GM18499 (cell line): ENCODE data around the gene RHOXF2.
"Not testable (repeated sequence)": the region's sequence is repeated elsewhere in the genome, so short reads cannot be mapped to it uniquely, and the experiment has no call there.

Experiments used
- ATAC-seq: cut with Tn5 transposase; IDR thresholded peaks from one replicate; pipeline ENCODE4 v1.9.1; 2021; ENCODE audit warnings: moderate number of reproducible peaks; ENCODE audit not compliant: insufficient read depth, unreplicated experiment

RHOXF2 gene, protein sequence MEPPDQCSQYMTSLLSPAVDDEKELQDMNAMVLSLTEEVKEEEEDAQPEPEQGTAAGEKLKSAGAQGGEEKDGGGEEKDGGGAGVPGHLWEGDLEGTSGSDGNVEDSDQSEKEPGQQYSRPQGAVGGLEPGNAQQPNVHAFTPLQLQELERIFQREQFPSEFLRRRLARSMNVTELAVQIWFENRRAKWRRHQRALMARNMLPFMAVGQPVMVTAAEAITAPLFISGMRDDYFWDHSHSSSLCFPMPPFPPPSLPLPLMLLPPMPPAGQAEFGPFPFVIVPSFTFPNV

DNA sequence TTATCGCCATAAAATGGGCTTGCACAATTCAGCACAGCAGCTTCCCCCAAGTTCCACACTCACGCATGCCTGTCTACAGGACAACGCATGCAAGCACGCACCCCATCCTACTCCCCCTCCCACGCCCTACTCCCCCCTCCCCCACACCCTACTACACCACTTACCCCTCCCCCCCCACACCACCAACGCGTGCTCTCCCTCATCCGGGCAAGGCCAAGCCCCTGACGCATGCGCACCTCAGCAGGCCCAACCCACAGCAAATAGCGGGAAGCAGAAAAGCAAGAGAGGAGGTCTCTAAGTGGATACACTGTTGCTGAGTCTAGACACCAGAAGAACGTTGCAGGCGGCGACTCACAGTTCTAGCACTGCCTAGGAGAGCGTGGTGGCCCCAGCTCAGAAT lies at the start of gene RHOXF2:
TSS of gene RHOXF2 (plus strand) at position 301 of the 400 bp plus-strand sequence. CDS start 138 bp downstream, outside the sequence.
- ATAC-seq: not testable (repeated sequence)

DNA sequence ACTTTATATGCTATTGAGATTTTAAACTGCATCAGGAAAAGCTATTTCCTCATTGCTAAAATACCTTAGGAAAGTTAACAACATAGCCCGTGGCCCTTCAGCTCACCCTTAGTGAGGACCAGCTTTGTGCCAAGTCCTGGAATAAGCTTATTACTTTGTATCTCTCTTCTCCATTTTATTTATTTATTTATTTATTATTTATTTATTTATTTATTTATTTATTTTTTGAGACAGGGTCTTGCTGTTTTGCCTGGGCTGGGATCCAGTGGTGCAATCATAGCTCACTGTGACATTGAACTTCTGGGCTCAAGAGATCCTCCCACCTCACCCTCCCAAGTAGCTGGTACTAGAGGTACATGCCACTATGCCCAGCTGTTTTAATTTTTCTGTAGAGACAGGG lies 49.0 kb upstream of the RHOXF2 start:
- no peak for ATAC-seq

DNA sequence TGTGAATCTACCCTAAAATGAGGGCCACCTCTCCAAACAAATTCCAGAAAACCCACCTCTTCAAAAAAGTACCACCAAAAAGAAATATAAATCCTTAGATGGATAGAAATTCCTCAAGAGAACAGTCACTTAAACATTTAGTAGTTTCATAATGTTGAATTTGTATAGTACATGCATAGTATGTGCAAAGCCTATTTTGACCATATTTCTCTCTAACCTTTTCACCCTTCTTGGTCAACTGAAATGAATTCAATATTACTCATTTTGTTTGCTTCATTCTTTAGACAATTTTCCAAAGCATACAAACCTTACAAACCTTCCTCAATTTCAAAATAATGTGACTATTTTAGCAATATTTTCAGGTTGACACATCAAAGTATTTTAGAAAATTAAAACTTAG lies 46.8 kb upstream of the RHOXF2 start:
- ATAC-seq: no peak

DNA sequence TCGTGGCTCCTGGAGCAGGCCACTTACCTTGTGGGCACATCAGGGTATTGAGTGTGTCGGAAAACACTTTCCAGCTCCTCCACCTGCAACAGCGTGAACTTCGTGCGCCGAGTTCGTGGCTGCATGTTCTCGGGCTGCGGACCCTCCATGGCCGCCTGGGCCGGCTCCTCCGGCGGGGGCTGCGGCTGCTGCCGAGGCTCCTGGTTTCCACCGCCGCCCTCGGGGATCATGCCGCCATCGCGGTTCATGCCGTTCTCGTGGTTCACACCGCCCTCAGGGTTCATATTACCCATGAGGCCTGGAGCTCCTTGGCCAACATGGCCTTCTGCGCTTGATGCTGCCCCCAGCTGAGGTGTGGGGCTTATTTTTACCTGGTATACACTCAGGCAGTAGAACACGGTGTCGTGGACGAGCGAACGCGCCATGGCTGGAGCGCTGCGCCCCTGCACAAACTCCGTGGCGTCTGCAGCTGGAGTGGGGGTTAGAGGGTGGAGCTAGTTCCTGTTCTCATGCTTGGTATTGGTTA lies 42.9 kb upstream of the RHOXF2 start, which contains the start of gene RHOXF1:
TSS of gene RHOXF1 (minus strand) at position 476 of the 526 bp plus-strand sequence. CDS start at position 425, 51 bp downstream.
- ATAC-seq: no peak

DNA sequence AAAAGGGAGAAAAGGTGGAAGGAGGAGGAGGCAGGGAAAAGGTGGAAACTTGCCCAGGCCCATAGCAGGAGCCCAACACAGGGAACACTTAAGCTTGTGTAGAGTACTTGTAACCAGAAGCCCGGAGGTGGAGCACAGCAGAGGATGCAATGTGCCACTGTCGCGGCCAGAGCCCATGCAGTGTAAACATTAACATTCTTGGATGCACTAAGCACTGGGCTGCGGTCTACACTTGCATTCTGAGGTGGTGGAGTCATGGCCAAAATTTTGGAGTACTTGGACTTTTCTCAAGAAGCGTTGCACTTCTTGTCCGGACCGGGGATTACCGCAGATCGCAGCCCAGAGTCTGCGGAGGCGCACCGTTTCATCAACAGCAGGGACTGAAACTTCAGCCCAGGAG lies 38.2 kb upstream of the RHOXF2 start:
- ATAC-seq: no peak

DNA sequence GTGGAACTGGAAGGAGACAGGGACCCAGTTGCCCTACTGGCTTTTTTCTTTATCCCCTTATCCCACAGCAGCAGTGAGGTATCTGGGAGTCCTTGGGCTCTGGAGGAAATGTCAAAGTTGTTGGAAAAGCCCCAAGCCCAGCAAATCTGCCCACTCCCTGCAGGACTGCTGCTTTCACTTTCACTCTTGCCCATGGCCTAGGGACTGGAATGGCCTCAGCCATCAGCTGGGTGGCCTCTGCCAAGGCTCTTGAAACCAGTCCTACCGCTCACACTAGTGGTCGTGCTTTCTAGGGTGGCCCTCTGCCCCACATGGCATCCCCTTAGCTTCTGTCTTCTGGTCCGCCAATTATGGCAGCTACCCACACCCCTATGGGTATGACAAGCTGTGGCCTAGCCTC lies 33.0 kb upstream of the RHOXF2 start:
- ATAC-seq: no peak

DNA sequence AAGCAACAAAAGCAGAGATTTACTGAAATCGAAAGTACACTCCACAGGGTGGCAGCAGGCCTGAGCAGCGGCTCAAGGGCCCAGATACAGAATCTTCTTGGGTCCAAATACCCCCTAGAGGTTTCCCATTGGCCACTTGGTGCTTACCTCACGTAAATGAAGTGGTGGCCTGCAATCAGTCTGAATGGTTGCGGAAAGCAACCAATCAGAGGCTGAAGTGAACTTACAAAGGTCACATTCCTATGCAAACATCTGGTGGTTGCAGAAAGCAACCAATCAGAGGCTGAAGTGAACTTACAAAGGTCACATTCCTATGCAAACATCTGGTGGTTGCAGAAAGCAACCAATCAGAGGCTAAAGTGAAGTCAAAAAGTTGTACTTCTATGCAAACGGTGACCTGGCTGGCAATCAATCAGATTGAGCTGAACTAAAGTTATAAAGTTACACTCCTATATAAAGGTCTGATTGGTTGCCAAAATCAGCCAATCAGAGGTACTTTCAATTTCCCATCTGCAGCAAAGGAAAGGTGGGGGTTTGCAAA lies 30.0 kb upstream of the RHOXF2 start:
- not testable (repeated sequence) for ATAC-seq

DNA sequence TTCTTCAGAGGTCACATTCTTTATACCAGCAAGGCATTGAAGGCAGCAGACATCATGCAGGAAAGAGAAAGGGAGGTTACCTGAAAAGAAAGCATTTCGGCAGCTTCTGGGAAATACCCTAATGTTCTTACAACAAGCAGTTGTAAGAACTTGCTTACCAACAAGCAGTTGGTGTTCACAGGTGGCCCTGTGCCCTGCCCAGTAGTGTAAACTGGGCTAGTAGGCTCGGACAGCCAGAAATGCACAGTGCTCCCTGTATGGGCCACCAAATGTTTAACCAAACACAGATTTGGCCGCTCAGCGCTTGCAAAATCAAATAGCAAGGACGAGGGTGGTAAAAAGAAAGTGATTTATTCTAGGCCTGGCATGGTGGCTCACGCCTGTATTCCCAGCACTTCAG lies 22.3 kb upstream of the RHOXF2 start:
- ATAC-seq: no peak

DNA sequence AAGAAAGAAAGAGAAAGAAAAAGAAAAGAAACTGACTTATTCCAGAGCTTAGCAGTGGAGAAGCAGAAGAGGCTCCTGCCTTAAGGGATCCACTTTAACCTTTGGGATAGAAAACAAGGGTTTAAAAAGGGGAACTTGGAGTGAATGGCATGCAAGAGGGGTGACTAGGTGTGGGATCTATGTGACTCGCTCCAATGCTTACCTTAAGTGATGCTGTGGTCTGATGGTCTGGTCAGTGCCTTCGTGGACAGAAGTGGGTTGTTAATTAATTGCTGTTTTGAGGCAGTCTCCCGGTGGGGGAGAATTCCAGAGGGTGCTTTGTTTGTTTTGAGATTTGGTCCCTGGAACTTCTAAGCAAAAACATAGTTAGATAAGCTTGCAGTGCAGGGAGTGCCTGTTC lies 21.6 kb upstream of the RHOXF2 start:
- ATAC-seq: no peak

DNA sequence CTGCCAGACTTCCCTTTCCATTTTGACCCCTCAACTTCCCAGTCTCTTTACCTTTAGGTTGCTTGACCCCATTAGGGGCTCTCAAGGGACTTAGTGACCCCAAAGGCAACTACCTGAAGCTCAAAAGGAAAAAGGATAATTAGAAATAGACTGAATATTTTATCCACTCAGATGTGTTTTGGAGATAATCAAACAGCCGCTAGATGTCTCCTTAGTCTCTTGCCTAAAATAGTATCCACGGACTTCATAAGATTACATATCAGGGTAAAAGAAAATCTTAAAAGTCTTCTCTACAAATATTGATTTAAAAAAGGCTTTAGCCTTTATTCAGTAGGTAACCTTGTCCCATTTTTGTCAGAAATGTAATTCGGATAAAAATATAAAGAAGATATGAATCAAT lies 21.0 kb upstream of the RHOXF2 start:
- no peak for ATAC-seq

DNA sequence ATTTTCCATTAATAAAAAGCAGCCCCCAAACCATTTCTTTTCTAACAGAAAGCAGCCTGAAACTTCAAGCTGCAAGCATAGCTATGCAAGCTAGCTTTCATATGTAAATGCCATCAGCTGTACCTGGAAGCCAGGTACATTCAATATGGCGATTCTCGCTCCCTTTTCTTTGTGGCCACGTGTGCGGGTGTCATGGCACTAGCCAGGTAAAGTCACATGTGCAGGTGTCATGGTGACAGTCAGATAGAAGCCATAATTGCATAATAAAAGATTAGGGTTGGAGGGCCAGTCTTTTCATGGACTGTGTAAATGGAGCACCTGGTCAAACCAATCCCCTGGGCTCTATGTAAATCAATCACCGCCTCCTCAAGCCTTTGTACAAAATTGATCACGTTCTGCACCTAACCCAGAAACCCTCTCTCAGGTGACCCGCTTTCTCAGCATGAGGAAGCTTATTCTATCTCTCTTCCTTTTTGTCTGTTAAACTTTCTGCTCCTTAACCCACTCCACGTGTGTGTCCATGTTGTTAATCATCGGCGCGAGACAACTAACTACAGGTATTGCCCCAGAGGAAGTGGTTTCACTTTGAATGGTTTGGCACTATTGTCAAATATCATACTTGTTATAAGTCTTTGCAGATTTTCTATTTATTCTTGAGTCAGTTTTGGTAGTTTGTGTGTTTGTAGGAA lies 18.0 kb upstream of the RHOXF2 start:
- no peak for ATAC-seq

DNA sequence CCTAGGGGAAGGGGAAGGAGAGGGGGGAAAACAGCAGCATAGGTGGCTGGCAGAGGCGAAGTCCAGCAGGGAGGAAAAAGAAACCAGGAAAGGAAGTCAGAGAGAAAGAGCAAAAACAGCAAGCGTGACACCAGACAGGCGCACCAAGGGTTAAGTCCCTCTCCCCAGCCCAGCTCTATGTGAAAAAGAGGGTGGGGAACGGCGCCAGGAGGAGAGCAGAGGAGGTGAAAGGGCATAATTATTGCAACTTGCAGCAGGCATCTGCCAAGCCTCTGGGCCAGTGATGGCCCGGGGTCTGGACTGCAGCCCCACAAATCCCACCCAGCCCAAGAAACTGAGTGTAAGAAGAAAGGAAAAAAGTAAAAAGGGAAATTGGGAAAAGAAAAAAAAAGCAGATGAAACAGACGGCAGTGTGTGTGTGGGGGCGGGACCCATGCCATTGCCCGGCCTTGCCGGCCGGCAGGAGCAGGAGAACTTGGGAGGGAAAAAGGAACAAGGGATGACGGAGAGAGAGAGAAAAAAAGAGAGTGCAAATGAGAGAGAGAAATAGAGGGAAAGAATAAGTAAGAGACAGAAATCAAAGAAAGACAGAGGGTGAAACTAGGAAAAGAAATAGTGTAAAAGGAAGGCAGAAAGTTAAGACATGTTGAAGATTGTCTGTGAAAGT lies 14.1 kb upstream of the RHOXF2 start:
- no peak for ATAC-seq

DNA sequence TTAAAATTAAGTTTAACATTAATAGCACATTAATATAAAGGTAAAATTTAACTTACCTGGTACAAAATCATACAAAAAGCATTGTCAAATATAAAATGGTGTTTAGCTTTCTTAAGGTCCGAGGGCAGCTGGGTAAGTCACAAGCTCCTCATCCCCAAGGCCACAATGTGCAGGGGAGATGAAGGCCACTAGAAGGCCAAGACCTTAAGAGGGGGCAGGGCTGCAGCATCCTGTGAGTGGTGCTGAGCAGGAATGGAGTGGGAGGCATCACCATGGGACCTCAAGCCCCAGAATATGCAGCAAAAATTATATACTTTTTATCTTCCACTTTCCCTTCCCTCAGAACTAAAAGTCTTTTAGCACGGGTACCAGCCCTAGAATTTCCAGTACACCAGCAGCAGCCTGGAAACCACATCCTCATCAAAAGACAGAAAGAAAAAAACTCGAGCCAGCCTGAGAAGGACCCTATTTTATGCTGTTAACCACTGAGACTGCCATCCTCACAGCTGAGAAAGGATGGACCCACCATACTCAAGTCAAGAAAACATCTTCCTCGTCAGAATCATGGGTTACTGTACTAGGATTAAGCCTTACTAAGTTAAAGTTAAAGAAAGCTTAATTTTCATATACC lies 13.0 kb upstream of the RHOXF2 start:
- no peak for ATAC-seq

DNA sequence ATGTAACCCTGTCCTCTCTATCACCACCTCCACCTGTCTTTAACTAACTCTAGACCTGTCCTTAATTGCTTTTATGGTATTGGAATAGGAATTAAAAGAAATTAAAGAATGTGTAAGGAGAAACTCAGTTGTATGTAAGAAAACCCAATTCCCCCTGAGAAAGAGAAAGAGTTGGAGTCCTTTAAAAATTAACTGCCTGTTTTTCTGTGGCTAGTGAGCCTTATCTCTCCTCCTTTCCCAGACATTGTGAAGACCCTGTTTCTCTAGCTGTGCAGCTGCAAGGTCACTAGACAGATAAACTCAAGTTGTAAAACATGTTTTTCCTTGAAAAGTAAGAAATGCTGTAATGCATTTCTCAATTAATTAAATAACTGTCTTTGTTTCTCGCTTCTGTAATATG lies 12.1 kb upstream of the RHOXF2 start:
- not testable (repeated sequence) for ATAC-seq

DNA sequence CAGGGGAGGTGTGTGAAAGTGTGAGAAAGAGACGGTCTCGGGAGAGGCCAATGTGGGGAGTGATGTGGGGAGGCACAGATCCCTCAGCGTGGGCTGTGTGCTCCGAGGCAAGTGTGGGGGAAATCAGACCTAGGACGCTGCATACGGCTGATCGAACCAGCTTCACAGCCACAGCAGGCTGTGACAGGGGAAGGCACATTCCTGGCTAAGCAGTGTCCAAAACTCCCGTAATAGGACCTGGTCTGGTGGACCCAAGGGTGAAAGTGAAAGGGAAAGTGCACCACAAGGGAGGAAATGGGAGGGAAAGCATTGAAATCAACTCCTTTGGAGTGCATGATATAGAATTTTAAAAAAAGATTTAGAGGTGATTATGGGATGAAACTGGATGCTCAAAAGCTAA lies 10.9 kb upstream of the RHOXF2 start:
- no peak for ATAC-seq

DNA sequence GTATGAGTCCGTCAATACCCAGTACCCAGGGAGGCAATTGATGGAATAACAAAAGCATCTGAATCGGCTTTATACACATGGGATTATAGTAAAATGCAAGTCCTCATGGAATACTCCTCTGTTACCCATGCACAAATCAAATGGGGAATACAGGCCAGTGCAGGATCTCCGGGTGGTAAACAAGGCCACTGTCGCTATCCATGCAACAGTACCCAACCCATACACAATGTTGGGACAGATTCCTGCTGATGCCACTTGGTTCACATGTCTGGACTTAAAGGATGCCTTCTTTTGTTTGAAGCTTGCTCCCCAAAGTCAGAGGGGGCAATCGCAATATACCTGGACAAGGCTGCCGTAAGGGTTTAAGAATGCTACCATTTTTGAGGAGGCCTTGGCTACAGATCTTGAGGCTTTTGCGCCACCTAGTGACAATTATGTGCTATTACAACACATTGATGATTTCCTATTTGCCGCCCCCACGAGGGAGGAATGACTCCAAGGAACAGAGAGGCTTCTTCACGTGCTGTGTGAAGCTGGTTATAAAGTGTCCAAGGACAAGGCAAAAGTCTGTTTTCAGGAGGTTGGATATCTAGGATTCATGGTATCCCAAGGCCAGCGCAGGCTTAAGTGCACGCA lies 8.2 kb upstream of the RHOXF2 start:
- ATAC-seq: not testable (repeated sequence)

DNA sequence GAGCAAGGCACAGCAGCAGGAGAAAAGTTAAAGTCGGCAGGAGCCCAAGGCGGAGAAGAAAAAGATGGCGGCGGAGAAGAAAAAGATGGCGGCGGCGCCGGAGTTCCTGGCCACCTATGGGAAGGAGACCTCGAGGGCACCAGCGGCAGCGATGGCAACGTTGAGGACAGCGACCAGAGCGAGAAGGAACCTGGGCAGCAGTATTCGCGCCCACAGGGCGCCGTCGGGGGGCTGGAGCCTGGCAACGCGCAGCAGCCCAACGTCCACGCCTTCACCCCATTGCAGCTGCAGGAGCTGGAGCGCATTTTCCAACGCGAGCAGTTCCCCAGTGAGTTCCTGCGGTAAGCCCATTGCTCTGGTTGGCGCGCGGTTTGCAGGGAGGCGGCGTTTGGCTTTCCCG lies 673 bp downstream of the RHOXF2 start:
- not testable (repeated sequence) for ATAC-seq

DNA sequence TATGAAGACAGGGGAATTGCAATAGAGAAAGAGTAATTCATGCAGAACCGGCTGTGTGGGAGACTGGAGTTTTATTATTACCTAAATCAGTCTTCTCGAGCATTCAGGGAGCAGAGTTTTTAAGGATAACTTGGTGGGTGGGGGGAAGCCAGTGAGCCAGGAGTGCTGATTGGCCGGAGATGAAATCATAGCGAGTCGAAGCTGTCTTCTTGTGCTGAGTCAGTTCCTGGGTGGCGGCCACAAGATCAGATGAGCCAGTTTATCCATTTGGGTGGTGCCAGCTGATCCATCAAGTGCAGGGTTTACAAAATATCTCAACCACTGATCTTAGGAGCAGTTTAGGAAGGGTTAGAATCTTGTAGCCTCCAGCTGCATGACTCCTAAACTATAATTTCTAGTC lies 34.8 kb downstream of the RHOXF2 start:
- ATAC-seq: not testable (repeated sequence)

DNA sequence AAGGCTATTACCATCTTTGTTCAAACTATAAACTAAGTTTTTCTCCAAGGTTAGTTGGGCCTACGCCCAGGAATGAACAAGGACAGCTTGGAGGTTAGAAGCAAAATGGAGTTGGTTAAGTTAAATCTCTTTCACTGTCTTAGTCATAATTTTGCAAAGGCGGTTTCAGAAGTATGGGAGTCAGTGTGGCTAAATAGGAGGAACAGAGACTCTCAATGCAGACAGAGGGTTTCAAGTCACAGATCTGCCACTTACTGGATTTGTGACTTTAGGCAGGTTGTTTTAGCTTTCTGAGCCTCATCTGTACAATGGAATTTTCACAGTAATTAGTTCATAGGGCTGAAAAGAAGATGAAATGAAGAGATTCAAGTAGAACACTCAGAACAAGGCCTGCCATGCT lies 35.3 kb downstream of the RHOXF2 start:
- ATAC-seq: peak; percentile 94

DNA sequence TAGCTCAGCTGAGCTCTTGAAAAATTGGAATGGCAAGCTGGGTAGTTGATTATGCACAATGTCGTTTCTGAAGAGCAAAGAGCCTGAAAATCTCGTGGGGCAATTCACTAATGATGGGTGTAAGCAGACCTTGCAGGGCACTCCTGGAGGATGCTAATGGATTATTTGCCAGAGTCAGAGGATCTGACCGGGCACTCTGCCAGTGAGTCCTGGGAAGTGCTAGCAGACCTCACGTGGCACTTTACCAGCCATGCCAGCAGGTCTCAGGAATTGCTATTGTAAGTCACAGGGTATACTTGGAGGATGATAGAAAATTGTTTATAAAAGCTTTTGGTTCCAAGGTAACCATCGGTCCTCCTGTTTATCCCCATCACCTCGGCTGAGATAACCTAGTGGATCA lies 37.4 kb downstream of the RHOXF2 start:
- ATAC-seq: not testable (repeated sequence)
